ENCODE measurements around the gene KLF6.
"Not testable (repeated sequence)": the region's sequence is repeated elsewhere in the genome, so short reads cannot be mapped to it uniquely, and the experiment has no call there.

The KLF6 gene

DNA sequence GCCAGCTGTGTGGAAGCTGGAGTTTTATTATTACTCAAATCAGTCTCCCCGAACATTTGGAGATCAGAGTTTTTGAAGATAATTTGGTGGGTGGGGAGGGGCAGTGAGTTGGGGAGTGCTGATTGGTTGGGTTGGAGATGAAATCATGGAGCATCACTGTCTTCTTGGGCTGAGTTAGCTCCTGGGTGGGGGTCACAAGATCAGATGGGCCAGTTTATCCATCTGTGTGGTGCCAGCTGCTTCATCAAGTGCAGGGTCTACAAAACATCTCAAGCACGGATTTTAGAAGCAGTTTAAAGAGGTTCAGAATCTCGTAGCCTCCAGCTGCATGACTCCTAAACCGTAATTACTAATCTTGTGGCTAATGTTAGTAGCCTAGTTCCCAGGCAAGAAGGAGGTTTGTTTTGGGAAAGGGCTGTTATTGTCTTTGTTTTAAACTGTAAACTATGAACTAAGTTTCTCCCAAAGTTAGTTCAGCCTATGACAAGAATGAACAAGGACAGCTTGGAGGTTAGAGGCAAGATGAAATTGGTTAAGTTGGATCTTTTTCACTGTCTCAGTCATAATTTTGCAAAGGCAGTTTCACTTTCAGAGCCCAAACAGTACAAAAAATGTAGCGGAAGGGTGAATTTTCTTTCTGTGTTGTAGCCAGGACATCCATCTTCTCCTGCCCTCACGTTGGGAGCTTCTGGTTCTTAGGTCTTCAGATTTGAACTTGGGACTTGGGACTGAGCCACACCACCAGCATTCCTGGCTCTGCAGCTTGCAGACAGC, 43.1 kb downstream of the KLF6 start:
- no peak overlapping the region for H3K4me3 ChIP-seq (ENCODE audit: low read length)
- DNase-seq (ENCODE audit: low read depth): peak; percentile 27
- TF ChIP-seq, protein P1, sequence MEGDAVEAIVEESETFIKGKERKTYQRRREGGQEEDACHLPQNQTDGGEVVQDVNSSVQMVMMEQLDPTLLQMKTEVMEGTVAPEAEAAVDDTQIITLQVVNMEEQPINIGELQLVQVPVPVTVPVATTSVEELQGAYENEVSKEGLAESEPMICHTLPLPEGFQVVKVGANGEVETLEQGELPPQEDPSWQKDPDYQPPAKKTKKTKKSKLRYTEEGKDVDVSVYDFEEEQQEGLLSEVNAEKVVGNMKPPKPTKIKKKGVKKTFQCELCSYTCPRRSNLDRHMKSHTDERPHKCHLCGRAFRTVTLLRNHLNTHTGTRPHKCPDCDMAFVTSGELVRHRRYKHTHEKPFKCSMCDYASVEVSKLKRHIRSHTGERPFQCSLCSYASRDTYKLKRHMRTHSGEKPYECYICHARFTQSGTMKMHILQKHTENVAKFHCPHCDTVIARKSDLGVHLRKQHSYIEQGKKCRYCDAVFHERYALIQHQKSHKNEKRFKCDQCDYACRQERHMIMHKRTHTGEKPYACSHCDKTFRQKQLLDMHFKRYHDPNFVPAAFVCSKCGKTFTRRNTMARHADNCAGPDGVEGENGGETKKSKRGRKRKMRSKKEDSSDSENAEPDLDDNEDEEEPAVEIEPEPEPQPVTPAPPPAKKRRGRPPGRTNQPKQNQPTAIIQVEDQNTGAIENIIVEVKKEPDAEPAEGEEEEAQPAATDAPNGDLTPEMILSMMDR (IDR thresholded peaks at IDR 0.05; ENCODE audit: insufficient read depth, low read depth, low read length, missing control alignments): no peak

DNA sequence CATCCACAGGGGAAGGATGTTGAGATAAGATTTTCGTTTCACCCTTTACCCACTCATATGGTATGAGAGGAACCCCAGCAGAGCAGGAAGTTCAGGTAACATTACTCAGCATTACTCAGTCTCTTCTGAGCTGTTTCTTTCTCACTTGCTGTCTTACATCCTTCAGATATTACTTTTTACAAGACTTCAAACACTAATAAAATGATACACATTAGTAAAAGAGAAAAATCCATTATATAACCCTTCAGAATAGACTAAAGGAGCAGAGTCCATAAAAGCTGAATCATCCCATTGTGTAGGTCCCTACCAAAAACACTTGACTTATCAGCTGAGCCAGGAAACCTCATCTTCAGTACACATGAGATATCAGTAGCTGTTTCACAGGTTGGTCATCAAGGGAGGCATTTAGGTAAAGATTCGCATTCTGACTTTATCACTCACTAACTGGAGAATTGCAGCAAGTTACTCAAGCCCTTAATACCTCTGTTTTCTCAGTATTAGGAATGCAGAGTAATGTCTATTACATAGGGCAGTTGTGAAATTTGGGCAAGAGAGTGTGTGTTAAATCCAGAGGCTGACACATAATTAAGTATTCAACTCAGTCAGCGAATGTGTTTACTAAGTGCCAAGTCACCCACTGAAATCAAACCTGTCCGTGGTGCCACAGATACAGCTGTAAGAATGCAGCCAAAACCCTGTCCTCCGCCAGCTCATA, 44.7 kb downstream of the KLF6 start:
- peak; percentile 97 for DNase-seq (ENCODE audit: low read depth)
- no peak overlapping the region for H3K4me3 ChIP-seq (ENCODE audit: low read length)
- TF ChIP-seq, protein P1 (IDR thresholded peaks at IDR 0.05; ENCODE audit: insufficient read depth, low read depth, low read length, missing control alignments): no peak

DNA sequence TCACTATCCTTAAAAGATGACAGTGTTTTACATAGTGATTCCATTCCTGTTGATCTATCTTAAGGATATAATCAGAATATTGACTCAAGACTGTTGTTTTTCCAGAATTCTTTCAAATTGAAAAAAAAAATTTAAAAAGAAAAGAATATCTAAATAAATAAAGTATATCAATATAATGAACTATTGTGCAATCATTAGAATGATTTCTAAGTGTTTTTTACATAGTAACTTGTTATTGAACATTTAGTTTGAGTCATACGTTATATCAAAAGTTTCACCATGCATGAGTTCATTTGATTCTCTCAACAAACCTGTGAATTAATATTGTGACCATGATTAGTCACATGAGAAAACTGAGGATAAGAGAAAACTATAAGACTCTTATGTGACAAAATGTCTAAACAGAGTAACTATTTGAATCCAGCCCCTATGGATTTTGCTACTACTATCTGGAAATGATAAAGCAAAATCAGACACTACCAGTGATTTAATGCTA, 46.1 kb downstream of the KLF6 start:
- DNase-seq (ENCODE audit: low read depth): peak; percentile 52
- TF ChIP-seq, protein P1 (IDR thresholded peaks at IDR 0.05; ENCODE audit: insufficient read depth, low read depth, low read length, missing control alignments): no peak
- H3K4me3 ChIP-seq (ENCODE audit: low read length): no peak overlapping the region

DNA sequence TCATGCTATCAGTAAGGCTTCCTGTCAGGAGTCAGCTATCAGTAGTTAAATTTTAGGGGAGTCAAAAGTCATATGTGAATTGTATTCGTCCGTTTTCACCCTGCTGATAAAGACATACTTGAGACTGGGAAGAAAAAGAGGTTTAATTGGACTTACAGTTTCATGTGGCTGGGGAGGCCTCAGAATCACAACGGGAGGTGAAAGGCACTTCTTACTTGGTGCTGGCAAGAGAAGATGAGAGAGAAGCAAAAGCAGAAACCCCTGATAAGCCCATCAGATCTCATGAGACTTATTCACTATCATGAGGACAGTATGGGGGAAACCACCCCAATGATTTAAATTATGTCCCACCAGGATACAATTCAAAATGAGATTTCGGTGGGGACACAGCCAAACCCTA, 47.1 kb downstream of the KLF6 start:
- DNase-seq (ENCODE audit: low read depth): no peak
- TF ChIP-seq, protein P1 (IDR thresholded peaks at IDR 0.05; ENCODE audit: insufficient read depth, low read depth, low read length, missing control alignments): no peak
- H3K4me3 ChIP-seq (ENCODE audit: low read length): no peak overlapping the region

DNA sequence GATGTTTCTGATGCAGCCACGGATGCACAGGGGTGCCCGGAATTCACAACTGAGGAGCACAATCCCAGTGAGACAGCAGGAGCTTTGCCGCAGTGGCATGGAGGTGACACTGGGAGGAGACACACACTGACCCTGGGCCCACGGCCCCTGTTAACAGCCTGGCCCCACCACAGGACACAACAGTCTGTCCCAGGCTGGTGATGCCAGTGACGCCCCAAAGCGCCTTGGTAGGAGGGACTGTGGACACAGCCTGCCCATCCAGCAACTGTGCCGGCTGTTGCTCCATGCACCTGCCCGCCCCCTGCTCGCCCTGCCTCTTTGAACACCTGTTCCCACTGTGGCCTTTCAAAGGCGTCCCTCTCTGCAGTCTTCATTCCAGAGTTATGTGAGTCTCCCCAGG, 49.8 kb downstream of the KLF6 start:
- no peak for DNase-seq (ENCODE audit: low read depth)
- TF ChIP-seq, protein P1 (IDR thresholded peaks at IDR 0.05; ENCODE audit: insufficient read depth, low read depth, low read length, missing control alignments): no peak
- no peak overlapping the region for H3K4me3 ChIP-seq (ENCODE audit: low read length)

DNA sequence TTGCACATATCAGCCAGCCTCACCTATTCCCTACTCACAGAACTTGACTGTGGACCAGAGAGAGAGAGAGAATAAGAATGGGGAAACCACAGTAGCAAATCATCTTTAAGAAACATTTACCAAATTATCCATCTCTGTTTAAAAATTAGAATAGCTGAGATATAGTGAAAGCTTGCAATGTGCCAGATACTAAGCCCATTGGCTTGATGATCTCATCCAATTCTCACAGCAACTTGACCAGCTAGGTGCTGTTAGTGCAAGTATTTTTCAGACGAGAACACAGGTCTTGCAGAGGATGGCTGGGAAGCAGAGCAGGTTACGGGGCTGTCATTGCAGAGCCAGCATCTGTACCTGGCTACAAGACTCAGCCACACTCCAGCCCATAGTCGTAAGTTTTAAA, 50.9 kb downstream of the KLF6 start:
- TF ChIP-seq, protein P1 (IDR thresholded peaks at IDR 0.05; ENCODE audit: insufficient read depth, low read depth, low read length, missing control alignments): no peak
- peak; percentile 38 for DNase-seq (ENCODE audit: low read depth)
- H3K4me3 ChIP-seq (ENCODE audit: low read length): no peak overlapping the region

DNA sequence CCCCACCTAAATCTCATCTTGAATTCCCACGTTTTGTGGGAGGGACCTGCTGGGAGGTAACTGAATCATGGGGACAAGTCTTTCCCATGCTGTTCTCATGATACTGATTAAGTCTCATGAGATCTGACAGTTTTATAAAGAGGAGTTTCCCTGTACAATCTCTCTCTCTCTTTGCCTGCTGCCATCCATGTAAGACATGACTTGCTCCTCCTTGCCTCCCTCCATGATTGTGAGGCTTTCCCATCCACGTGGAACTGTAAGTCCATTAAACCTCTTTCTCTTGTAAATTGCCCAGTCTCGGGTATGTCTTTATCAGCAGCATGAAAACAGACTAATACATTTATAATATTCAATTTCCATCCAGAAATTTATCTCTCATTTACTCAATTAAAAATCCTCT, 52.8 kb downstream of the KLF6 start:
- H3K4me3 ChIP-seq (ENCODE audit: low read length); DNase-seq (ENCODE audit: low read depth): not testable (repeated sequence)
